T-helper 22 cell (primary cell): ENCODE measurements around the gene RNU7-1.

Source experiments
- DNase-seq: peaks from one replicate; pipeline ENCODE4 v3.0.0-alpha.2; 2020; ENCODE audit warnings: low read depth

RNU7-1 gene

GRCh38 chr12:6917491-6918231 lies 26.0 kb upstream of the RNU7-1 start:
- DNase-seq: no peak

GRCh38 chr12:6919588-6919987 lies 24.0 kb upstream of the RNU7-1 start:
- no peak for DNase-seq

GRCh38 chr12:6921539-6921938 lies 22.1 kb upstream of the RNU7-1 start:
- no peak for DNase-seq

GRCh38 chr12:6921996-6922946 lies 21.3 kb upstream of the RNU7-1 start:
- no peak for DNase-seq

GRCh38 chr12:6923003-6923732 lies 20.4 kb upstream of the RNU7-1 start:
- no peak for DNase-seq

- DNase-seq: no peak
Observed at GRCh38 chr12:6923851-6924250, 19.8 kb upstream of the RNU7-1 start.

- DNase-seq: no peak
Observed at GRCh38 chr12:6925239-6925539, 18.4 kb upstream of the RNU7-1 start.

GRCh38 chr12:6925540-6926279 lies 17.9 kb upstream of the RNU7-1 start:
- no peak for DNase-seq

- DNase-seq: no peak
Observed at GRCh38 chr12:6927379-6928021, 16.1 kb upstream of the RNU7-1 start, which contains the start of gene ATN1. Gene ATN1, plus strand, starts transcription at chr12:6927959. Its CDS starts 6,043 bp downstream, at chr12:6934002.

- DNase-seq: no peak
Observed at GRCh38 chr12:6928022-6928702, 15.5 kb upstream of the RNU7-1 start.

- no peak for DNase-seq
Observed at GRCh38 chr12:6928703-6929407, 14.8 kb upstream of the RNU7-1 start.

GRCh38 chr12:6929466-6930452 lies 13.9 kb upstream of the RNU7-1 start:
- no peak for DNase-seq

GRCh38 chr12:6932766-6933165 lies 10.8 kb upstream of the RNU7-1 start:
- DNase-seq: no peak

GRCh38 chr12:6934110-6934509 lies 9.5 kb upstream of the RNU7-1 start:
- DNase-seq: no peak

- no peak for DNase-seq
Observed at GRCh38 chr12:6935371-6936193, 8.0 kb upstream of the RNU7-1 start.

- DNase-seq: no peak
Observed at GRCh38 chr12:6936194-6936635, 7.4 kb upstream of the RNU7-1 start.

- DNase-seq: no peak
Observed at GRCh38 chr12:6936636-6937480, 6.8 kb upstream of the RNU7-1 start.
